GM12873 (cell line): ENCODE measurements around the gene PARD6G.

Experiments
- CTCF ChIP-seq: IDR thresholded peaks from 2 replicates; pipeline ENCODE4 v1.5.1; 2012; ENCODE audit warnings: low read depth, mild to moderate bottlenecking, moderate library complexity, low read length, control low read depth; ENCODE audit not compliant: insufficient read depth; ENCODE audit errors: missing control alignments

The PARD6G gene

GRCh38 chr18:80112624-80113248, 134.6 kb downstream of the PARD6G start:
- TF ChIP-seq CTCF, result no peak

DNA sequence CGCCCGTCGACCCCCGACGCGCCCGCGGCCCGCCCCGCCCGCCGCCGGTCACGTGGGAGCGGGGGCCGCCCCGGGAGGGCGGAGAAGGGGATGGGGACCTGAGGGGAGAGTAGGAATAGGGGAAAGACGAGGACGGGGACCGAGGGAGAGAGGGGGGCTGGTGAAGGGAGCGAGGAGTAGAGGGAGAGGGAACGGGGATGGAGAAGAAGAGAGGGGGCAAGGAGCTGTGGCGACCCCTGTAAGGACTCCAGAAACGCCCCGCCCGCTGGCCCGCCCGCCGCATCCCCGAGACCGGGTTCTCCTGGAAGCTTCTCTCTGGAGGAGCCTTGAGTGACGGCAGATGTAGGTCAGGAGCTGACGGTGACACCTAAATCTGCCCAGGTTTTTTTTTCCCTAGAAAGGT, 137.6 kb downstream of the PARD6G start:
- TF ChIP-seq CTCF, result no peak

DNA sequence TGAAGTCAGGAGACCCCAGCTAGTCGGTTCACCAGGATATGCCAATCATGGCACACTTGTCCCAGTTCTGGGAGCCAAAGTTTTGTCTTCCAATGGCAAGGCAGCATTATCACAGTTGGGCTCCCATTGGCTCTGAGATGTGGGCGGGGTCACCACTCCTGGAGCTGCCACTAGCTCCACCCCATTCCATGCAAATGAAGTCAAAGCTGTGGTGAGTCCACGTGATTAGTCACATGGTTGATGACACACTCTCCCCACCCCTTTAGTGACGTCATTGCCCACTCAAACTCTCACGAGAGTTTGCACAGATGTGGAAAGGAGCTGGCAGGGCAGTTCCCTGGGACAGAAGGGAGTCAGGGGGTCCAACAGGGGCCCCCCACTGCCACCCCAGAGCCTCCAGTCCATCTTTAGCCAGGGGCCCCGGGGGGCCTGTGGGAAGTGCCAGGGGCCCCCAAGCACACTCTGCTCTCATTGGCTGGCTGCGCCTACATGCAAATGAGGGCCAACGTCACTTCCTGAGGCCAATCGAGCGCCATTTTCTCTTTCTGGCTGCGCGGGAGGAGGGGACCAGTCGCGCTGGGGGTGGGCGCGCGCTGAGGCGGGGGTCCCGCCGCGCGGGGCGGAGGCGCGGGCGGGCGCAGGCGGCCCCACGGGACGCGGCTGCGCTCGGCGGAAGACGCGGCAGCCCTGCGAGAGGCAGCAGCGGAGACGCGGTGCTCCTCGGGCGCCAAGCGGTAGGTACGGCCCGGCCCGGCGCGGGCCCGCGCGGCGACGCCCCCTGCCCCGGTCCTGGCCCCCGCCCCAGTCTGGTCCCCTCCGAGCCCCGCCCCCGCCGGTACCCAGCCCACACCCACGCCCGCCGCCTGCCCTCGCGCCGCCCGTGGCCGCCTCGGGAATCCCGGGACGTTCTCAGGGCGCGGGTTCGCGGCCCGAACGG, 138.3 kb downstream of the PARD6G start, which contains the start of gene ADNP2:
TSS of gene ADNP2 (plus strand) at position 524 of the 937 bp plus-strand sequence. CDS start 8,281 bp downstream, outside the sequence.
- TF ChIP-seq CTCF, result no peak

- no peak for TF ChIP-seq CTCF
These were observed 139.2 kb downstream of the PARD6G start for GRCh38 chr18:80108121-80108536.

GRCh38 chr18:80107426-80107825, 139.9 kb downstream of the PARD6G start:
- TF ChIP-seq CTCF, result no peak
